HL-60 (cell line): Measurements from ENCODE around the gene IGF2R.

Experiments used
- GABPA ChIP-seq: IDR thresholded peaks from 2 replicates; pipeline ENCODE4 v1.6.1; 2012; ENCODE audit warnings: low read depth
- POLR2AphosphoS5 ChIP-seq: IDR thresholded peaks from 2 replicates; pipeline ENCODE4 v1.6.1; 2012; ENCODE audit warnings: low read depth
- SPI1 ChIP-seq: IDR thresholded peaks from 2 replicates; pipeline ENCODE4 v1.6.1; 2012; ENCODE audit warnings: low read depth, mild to moderate bottlenecking, borderline replicate concordance
- TF ChIP-seq, protein P1 (sequence below): IDR thresholded peaks from one replicate; pipeline ENCODE4 v1.5.1; 2011; ENCODE audit warnings: low read length, control low read depth, inconsistent platforms; ENCODE audit not compliant: insufficient read depth
- TF ChIP-seq, protein P2 (sequence below): IDR thresholded peaks from 2 replicates; pipeline ENCODE4 v1.6.1; 2012; ENCODE audit warnings: low read depth; ENCODE audit not compliant: insufficient replicate concordance

DNA sequence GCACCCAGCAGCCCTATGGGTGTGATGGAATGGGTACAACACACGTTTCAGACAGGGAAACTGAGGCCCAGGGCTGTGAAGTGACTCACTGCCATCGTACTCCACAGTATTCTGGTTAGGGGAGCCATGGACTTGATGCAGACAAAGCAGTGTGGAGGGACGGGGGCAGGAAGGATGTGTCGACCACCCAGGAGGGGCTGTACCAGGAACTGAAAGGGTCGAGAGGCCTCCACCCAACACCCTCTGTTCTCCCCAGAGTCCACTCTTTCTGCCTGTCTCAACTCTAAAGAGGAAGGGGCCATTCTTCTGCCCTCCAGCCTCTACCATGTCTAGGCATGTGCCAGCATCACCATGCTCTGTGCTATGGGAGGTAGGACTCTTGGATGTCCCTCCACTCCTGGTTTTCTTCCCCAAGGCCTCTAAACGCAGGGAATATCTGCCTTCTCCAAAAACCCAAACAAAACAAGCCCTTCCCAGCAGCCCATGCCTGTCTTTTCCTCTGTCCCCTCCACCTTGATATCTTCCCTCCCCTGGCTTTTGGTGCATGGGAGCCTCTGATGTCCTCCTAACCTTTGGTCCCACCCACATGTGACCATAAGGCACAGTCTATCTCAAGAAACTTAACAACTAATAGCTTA lies 160.1 kb downstream of the IGF2R start:
- TF ChIP-seq, protein P1, sequence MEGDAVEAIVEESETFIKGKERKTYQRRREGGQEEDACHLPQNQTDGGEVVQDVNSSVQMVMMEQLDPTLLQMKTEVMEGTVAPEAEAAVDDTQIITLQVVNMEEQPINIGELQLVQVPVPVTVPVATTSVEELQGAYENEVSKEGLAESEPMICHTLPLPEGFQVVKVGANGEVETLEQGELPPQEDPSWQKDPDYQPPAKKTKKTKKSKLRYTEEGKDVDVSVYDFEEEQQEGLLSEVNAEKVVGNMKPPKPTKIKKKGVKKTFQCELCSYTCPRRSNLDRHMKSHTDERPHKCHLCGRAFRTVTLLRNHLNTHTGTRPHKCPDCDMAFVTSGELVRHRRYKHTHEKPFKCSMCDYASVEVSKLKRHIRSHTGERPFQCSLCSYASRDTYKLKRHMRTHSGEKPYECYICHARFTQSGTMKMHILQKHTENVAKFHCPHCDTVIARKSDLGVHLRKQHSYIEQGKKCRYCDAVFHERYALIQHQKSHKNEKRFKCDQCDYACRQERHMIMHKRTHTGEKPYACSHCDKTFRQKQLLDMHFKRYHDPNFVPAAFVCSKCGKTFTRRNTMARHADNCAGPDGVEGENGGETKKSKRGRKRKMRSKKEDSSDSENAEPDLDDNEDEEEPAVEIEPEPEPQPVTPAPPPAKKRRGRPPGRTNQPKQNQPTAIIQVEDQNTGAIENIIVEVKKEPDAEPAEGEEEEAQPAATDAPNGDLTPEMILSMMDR = no peak
- TF ChIP-seq POLR2AphosphoS5 (no peak), GABPA (no peak), SPI1 (no peak)
- TF ChIP-seq, protein P2, sequence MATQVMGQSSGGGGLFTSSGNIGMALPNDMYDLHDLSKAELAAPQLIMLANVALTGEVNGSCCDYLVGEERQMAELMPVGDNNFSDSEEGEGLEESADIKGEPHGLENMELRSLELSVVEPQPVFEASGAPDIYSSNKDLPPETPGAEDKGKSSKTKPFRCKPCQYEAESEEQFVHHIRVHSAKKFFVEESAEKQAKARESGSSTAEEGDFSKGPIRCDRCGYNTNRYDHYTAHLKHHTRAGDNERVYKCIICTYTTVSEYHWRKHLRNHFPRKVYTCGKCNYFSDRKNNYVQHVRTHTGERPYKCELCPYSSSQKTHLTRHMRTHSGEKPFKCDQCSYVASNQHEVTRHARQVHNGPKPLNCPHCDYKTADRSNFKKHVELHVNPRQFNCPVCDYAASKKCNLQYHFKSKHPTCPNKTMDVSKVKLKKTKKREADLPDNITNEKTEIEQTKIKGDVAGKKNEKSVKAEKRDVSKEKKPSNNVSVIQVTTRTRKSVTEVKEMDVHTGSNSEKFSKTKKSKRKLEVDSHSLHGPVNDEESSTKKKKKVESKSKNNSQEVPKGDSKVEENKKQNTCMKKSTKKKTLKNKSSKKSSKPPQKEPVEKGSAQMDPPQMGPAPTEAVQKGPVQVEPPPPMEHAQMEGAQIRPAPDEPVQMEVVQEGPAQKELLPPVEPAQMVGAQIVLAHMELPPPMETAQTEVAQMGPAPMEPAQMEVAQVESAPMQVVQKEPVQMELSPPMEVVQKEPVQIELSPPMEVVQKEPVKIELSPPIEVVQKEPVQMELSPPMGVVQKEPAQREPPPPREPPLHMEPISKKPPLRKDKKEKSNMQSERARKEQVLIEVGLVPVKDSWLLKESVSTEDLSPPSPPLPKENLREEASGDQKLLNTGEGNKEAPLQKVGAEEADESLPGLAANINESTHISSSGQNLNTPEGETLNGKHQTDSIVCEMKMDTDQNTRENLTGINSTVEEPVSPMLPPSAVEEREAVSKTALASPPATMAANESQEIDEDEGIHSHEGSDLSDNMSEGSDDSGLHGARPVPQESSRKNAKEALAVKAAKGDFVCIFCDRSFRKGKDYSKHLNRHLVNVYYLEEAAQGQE = no peak
